Osteocyte (in vitro differentiated cells): ENCODE data around the gene AGTRAP. TPM values are rescaled to one million over a fixed set of nuclear protein-coding genes. Genes with fewer than 3 reads are reported as not detected.

Source experiments
- DNase-seq: peaks from one replicate; pipeline ENCODE4 v3.0.0; 2021; ENCODE audit warnings: mixed read lengths; ENCODE audit not compliant: unreplicated experiment; ENCODE audit errors: extremely low spot score
- H3K27ac Mint-ChIP-seq: one replicate; pipeline ENCODE4 v1.8.0; 2021; ENCODE audit warnings: mild to moderate bottlenecking, mixed read lengths; ENCODE audit not compliant: unreplicated experiment
- H3K27me3 Mint-ChIP-seq: one replicate; pipeline ENCODE4 v1.8.0; 2021; ENCODE audit warnings: mixed read lengths; ENCODE audit not compliant: unreplicated experiment
- H3K36me3 Mint-ChIP-seq: one replicate; pipeline ENCODE4 v1.8.0; 2021; ENCODE audit warnings: mixed read lengths; ENCODE audit not compliant: unreplicated experiment
- H3K4me1 Mint-ChIP-seq: one replicate; pipeline ENCODE4 v1.8.0; 2021; ENCODE audit warnings: mixed read lengths; ENCODE audit not compliant: unreplicated experiment
- H3K4me3 Mint-ChIP-seq: one replicate; pipeline ENCODE4 v1.8.0; 2021; ENCODE audit warnings: mild to moderate bottlenecking, moderate library complexity, mixed read lengths; ENCODE audit not compliant: unreplicated experiment
- H3K9me3 Mint-ChIP-seq: one replicate; pipeline ENCODE4 v1.8.0; 2021; ENCODE audit warnings: mixed read lengths; ENCODE audit not compliant: unreplicated experiment
- CTCF ChIP-seq: fragments of 200-600 bp; sonication (generic); IDR thresholded peaks from 2 replicates; pipeline ENCODE4 v1.5.0; 2021; ENCODE audit warnings: antibody characterized with exemption, mild to moderate bottlenecking, moderate library complexity
- total RNA-seq: library from RNA; stranded (reverse); gene quantifications from 2 replicates; pipeline ENCODE4 v1.2.1, GENCODE V29; 2021

AGTRAP gene
- total RNA-seq, 1 donor from 2014 or later = 25.4 TPM

GRCh38 chr1:11788549-11789053 lies 52.7 kb downstream of the AGTRAP start:
- Mint-ChIP-seq H3K9me3 (no peaks in the 10 kb centered on the region), H3K27ac (no peak overlapping the region), H3K4me3 (no peak overlapping the region), H3K27me3 (no peaks in the 10 kb centered on the region), H3K4me1 (peaks cover 51% of the 10 kb centered on the region), H3K36me3 (peaks cover 10% of the 10 kb centered on the region)
- no peak for DNase-seq
- TF ChIP-seq CTCF = no peak

- peak overlapping the region; percentile 50 for H3K27ac Mint-ChIP-seq
- no peak for TF ChIP-seq CTCF
Measured at GRCh38 chr1:11789126-11790067, 53.5 kb downstream of the AGTRAP start.

GRCh38 chr1:11790101-11790879 lies 54.4 kb downstream of the AGTRAP start:
- H3K27me3 Mint-ChIP-seq = no peaks in the 10 kb centered on the region
- peaks cover 18% of the 10 kb centered on the region for H3K36me3 Mint-ChIP-seq
- peaks cover 55% of the 10 kb centered on the region for H3K4me1 Mint-ChIP-seq
- DNase-seq = no peak
- no peaks in the 10 kb centered on the region for H3K9me3 Mint-ChIP-seq
- no peak overlapping the region for H3K4me3 Mint-ChIP-seq
- peak overlapping the region; percentile 89 for H3K27ac Mint-ChIP-seq
- TF ChIP-seq CTCF = no peak

More at GRCh38 chr1:11789126-11790067, 53.5 kb downstream of the AGTRAP start:
- peaks cover 52% of the 10 kb centered on the region for H3K4me1 Mint-ChIP-seq
- H3K36me3 Mint-ChIP-seq = peaks cover 12% of the 10 kb centered on the region
- H3K27me3 Mint-ChIP-seq = no peaks in the 10 kb centered on the region
- H3K9me3 Mint-ChIP-seq = no peaks in the 10 kb centered on the region
- H3K4me3 Mint-ChIP-seq = no peak overlapping the region
- DNase-seq = no peak

- peaks cover 26% of the 10 kb centered on the region for H3K36me3 Mint-ChIP-seq
- TF ChIP-seq CTCF = no peak
- no peak for DNase-seq
- peak overlapping the region; percentile 89 for H3K27ac Mint-ChIP-seq
- no peaks in the 10 kb centered on the region for H3K9me3 Mint-ChIP-seq
- peaks cover 51% of the 10 kb centered on the region for H3K4me1 Mint-ChIP-seq
- no peak overlapping the region for H3K4me3 Mint-ChIP-seq
- no peaks in the 10 kb centered on the region for H3K27me3 Mint-ChIP-seq
Measured at GRCh38 chr1:11790880-11791715, 55.2 kb downstream of the AGTRAP start.
